HepG2 (cell line): ENCODE measurements around the gene PCIF1. TPM values are rescaled to one million over a fixed set of nuclear protein-coding genes. Genes with fewer than 3 reads are reported as not detected.

Experiments used
- ATAC-seq: fragments of 200-7000 bp; cut with Tn5 transposase; 3 replicates; pipeline ENCODE4 v1.9.1; 2020; ENCODE audit warnings: mild to moderate bottlenecking, moderate library complexity
- BruUV-seq: library from RNA; stranded (reverse); fragments of 400-500 nt; replicated peaks from 2 replicates; lab custom pipeline; 2021; lab: Mats Ljungman, UMichigan
- CTCF ChIA-PET: fragments of 300-600 bp; formaldehyde crosslinking; extraction: SDS; loops from one replicate; lab custom pipeline; 2021; ENCODE audit warnings: low total read pairs, inconsistent platforms, low intra/inter-chr PET ratio; lab: Yijun Ruan, JAX
- POLR2A ChIA-PET: fragments of 350-600 bp; sonication (Branson Sonifier 250); formaldehyde crosslinking; loops from one replicate; lab custom pipeline; 2020; ENCODE audit warnings: antibody characterized with exemption, inconsistent platforms; lab: Yijun Ruan, JAX
- DNase-seq: peaks from one replicate; pipeline ENCODE4 v3.0.0-alpha.2; 2015; ENCODE audit warnings: low spot score
- FAIRE-seq: peaks from 3 replicates; lab custom pipeline; 2011; peaks lifted over from hg19 to GRCh38; lab: Jason Lieb, UNC
- H2AFZ ChIP-seq: one replicate; pipeline ENCODE4 v1.6.1; 2011; ENCODE audit warnings: low read length, inconsistent platforms
- H3K27ac ChIP-seq: fragments of 300-600 bp; 3 replicates; pipeline ENCODE4 v1.8.0; 2011; ENCODE audit warnings: mixed run types, mild to moderate bottlenecking, mixed read lengths, low read length, inconsistent platforms; ENCODE audit not compliant: insufficient read depth; ENCODE audit errors: extremely low read length
- H3K27me3 ChIP-seq, 2 experiments: fragments of 200-600 bp in 1 of 2; 2 replicates in 1 of 2; 3 replicates in 1 of 2; pipeline versions ENCODE4 v1.6.0 to v1.8.0; 2011; ENCODE audit warnings: low read length in 2 of 2, mild to moderate bottlenecking in 2 of 2, moderate library complexity in 2 of 2, inconsistent platforms in 1 of 2; ENCODE audit not compliant: insufficient read depth in 2 of 2, control insufficient read depth in 1 of 2
- H3K36me3 ChIP-seq, 2 experiments: fragments of 200-600 bp in 1 of 2; replicated peaks in 1 of 2; 2 replicates in 1 of 2; 3 replicates in 1 of 2; pipeline versions ENCODE4 v1.5.1 to v1.8.0; 2011; ENCODE audit warnings: low read length in 2 of 2, inconsistent platforms in 1 of 2; ENCODE audit not compliant: insufficient read depth in 2 of 2, control insufficient read depth in 1 of 2
- H3K4me1 ChIP-seq: 2 replicates; pipeline ENCODE4 v1.5.1; 2012; ENCODE audit warnings: low read length, inconsistent platforms; ENCODE audit not compliant: insufficient read depth
- H3K4me2 ChIP-seq: 2 replicates; pipeline ENCODE4 v1.6.0; 2011; ENCODE audit warnings: low read depth, low read length, inconsistent platforms
- H3K4me3 ChIP-seq, 3 experiments: fragments of 200-600 bp in 1 of 3; sonication (generic), shearing (Covaris generic) in 1 of 3; replicated peaks in 1 of 3; 2 replicates each; pipeline ENCODE4 v1.5.1; 2011 to 2016; ENCODE audit warnings: low read length in 3 of 3, inconsistent platforms in 2 of 3, low read depth in 2 of 3, mild to moderate bottlenecking in 2 of 3, control low read depth in 1 of 3, mixed read lengths in 1 of 3; ENCODE audit not compliant: insufficient read depth in 1 of 3
- H3K79me2 ChIP-seq: one replicate; pipeline ENCODE4 v1.6.1; 2011; ENCODE audit warnings: low read length, inconsistent platforms; ENCODE audit not compliant: insufficient read depth
- H3K9ac ChIP-seq: 2 replicates; pipeline ENCODE4 v1.6.0; 2011; ENCODE audit warnings: mild to moderate bottlenecking, low read depth, low read length, inconsistent platforms; ENCODE audit not compliant: insufficient read depth
- H3K9me3 ChIP-seq: 2 replicates; pipeline ENCODE4 v1.5.1; 2012; ENCODE audit warnings: mild to moderate bottlenecking, low read length
- H4K20me1 ChIP-seq: 2 replicates; pipeline ENCODE4 v1.6.0; 2011; ENCODE audit warnings: inconsistent platforms, mild to moderate bottlenecking, low read length, moderate library complexity; ENCODE audit not compliant: insufficient read depth
- CBX1 ChIP-seq: IDR thresholded peaks from one replicate; pipeline ENCODE4 v1.6.1; 2016; ENCODE audit warnings: antibody characterized with exemption, low read depth
- FIP1L1 ChIP-seq: fragments of 200-400 bp; formaldehyde crosslinking; IDR thresholded peaks from 2 replicates; pipeline ENCODE4 v1.6.1; 2018; ENCODE audit warnings: low read depth, mild to moderate bottlenecking, low read length, moderate library complexity, borderline replicate concordance; ENCODE audit not compliant: insufficient read depth
- GATAD1 ChIP-seq: IDR thresholded peaks from 2 replicates; pipeline ENCODE4 v1.6.1; 2016; ENCODE audit warnings: missing genetic modification reagents, missing compliant biosample characterization
- HNF4G ChIP-seq, 2 experiments: sonication (generic) in 1 of 2; formaldehyde crosslinking in 1 of 2; IDR thresholded peaks; 2 replicates each; pipeline versions ENCODE4 v1.4.0 to v1.6.1; 2011 to 2020; ENCODE audit warnings: borderline replicate concordance in 2 of 2, low read depth in 2 of 2, mild to moderate bottlenecking in 2 of 2, low read length in 1 of 2, missing genetic modification reagents in 1 of 2, moderate library complexity in 1 of 2
- HNRNPL ChIP-seq: fragments of 200-400 bp; formaldehyde crosslinking; IDR thresholded peaks from 2 replicates; pipeline ENCODE4 v1.6.1; 2017; ENCODE audit warnings: mild to moderate bottlenecking, low read depth, low read length
- NBN ChIP-seq: fragments of 450-650 bp; conservative IDR thresholded peaks from 2 replicates; pipeline ENCODE4 v1.6.1; 2017
- RBM22 ChIP-seq: fragments of 200-400 bp; formaldehyde crosslinking; optimal IDR thresholded peaks from 2 replicates; pipeline ENCODE3; 2017; ENCODE audit warnings: mild to moderate bottlenecking, low read length, moderate library complexity
- RELA ChIP-seq: sonication (generic); formaldehyde crosslinking; IDR thresholded peaks from 2 replicates; pipeline ENCODE4 v1.4.0; 2020; ENCODE audit warnings: missing genetic modification reagents
- SYNCRIP ChIP-seq: fragments of 200-400 bp; formaldehyde crosslinking; IDR thresholded peaks from 2 replicates; pipeline ENCODE4 v1.6.1; 2018; ENCODE audit warnings: mild to moderate bottlenecking, low read depth, low read length; ENCODE audit not compliant: insufficient read depth
- TCF12 ChIP-seq, 2 experiments: fragments of 450-650 bp in 1 of 2; sonication (generic) in 1 of 2; formaldehyde crosslinking in 1 of 2; IDR thresholded peaks; 2 replicates each; pipeline versions ENCODE4 v1.6.1 to v1.8.0; 2017 to 2022; ENCODE audit warnings: antibody characterized with exemption in 1 of 2, mild to moderate bottlenecking in 1 of 2, missing genetic modification reagents in 1 of 2, moderate library complexity in 1 of 2
- THAP11 ChIP-seq: IDR thresholded peaks from 2 replicates; pipeline ENCODE4 v1.6.1; 2016; ENCODE audit warnings: missing biosample characterization, missing genetic modification reagents
- ZNF138 ChIP-seq: sonication (generic); formaldehyde crosslinking; IDR thresholded peaks from 2 replicates; pipeline ENCODE4 v1.5.0; 2020; ENCODE audit warnings: mild to moderate bottlenecking, low read depth, missing genetic modification reagents
- ZNF441 ChIP-seq: sonication (generic); formaldehyde crosslinking; IDR thresholded peaks from 2 replicates; pipeline ENCODE4 v1.7.0; 2021; ENCODE audit warnings: missing genetic modification reagents, borderline replicate concordance
- ZNF644 ChIP-seq: IDR thresholded peaks from 2 replicates; pipeline ENCODE4 v1.6.1; 2016; ENCODE audit warnings: low read depth
- WGBS: methylation state at CpG from one replicate; pipeline ENCODE4 v1.1.6; 2017; ENCODE audit warnings: low lambda C conversion rate; 5-methylcytosine and 5-hydroxymethylcytosine counted together
- in situ Hi-C: cut with HindIII; loops from 2 replicates; pipeline ENCODE4 v1.10.0; 2017; ENCODE audit warnings: low pct_unique_long_range_greater_than_20kb; ENCODE audit not compliant: extremely low pct_ligation_motif_present
- intact Hi-C: fragments of 100-400 bp; cut with micrococcal nuclease; formaldehyde crosslinking; loops from one replicate; pipeline ENCODE4 v1.10.0; 2022; ENCODE audit not compliant: unreplicated experiment
- polyA plus RNA-seq, 8 experiments: library from polyadenylated mRNA; depleted of rRNA in 3 of 8; stranded (reverse) in 7 of 8; unstranded in 1 of 8; fragments of >200 nt; fragmentation: Illumina TruSeq in 4 of 8; extraction: Trizol in 4 of 8; gene quantifications; 2 replicates each; pipeline versions ENCODE4 v1.2.1 to v1.2.3, GENCODE V29; 2011 to 2016; ENCODE audit warnings: low read depth in 4 of 8, missing spikeins in 1 of 8, mixed read lengths in 1 of 8; ENCODE audit not compliant: insufficient read depth in 1 of 8
- total RNA-seq, 5 experiments: library from RNA; depleted of rRNA; stranded (reverse); fragments of >200 nt; fragmentation: Illumina TruSeq; extraction: Trizol; gene quantifications; 2 replicates each; pipeline ENCODE4 v1.2.3, GENCODE V29; 2016; ENCODE audit warnings: low read depth in 1 of 5
- TF ChIP-seq, protein P1 (sequence below): sonication (generic); formaldehyde crosslinking; IDR thresholded peaks from 2 replicates; pipeline ENCODE4 v1.8.0; 2022; ENCODE audit warnings: missing genetic modification reagents, mild to moderate bottlenecking, moderate library complexity, borderline replicate concordance
- TF ChIP-seq, protein P2 (sequence below): sonication (generic); formaldehyde crosslinking; IDR thresholded peaks from 2 replicates; pipeline ENCODE4 v1.5.0; 2020; ENCODE audit warnings: missing genetic modification reagents
- TF ChIP-seq, protein P3 (sequence below): sonication (generic); formaldehyde crosslinking; IDR thresholded peaks from 2 replicates; pipeline ENCODE4 v1.4.0; 2020; ENCODE audit warnings: missing genetic modification reagents, borderline replicate concordance

Gene PCIF1
- total and polyA plus RNA-seq, 2 of the 13 experiments (the other 11 are each of a cell fraction or from before 2014, with no cell fraction given), result 20.9 to 24.4 TPM

DNA sequence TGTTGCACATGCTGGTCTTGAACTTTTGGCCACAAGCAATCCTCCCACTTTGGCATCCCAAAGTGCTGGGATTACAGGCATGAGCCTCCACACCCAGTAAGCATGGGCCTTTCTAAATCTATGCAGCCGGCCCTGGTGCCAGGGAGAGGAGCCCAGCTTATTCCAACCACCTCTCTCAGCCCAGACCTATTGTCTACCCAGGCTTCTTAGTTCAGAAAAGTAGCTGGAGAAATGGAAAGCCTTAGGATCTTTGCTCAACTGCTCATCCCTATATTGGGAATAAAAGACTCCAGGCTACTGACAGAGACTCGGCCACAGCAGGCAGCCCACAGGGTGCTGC lies 7.8 kb upstream of the PCIF1 start (continued):
- TF ChIP-seq CBX1, result peak; percentile 3
- TF ChIP-seq GATAD1 (CRISPR knock-in tag), result no peak
- TF ChIP-seq, protein P1, sequence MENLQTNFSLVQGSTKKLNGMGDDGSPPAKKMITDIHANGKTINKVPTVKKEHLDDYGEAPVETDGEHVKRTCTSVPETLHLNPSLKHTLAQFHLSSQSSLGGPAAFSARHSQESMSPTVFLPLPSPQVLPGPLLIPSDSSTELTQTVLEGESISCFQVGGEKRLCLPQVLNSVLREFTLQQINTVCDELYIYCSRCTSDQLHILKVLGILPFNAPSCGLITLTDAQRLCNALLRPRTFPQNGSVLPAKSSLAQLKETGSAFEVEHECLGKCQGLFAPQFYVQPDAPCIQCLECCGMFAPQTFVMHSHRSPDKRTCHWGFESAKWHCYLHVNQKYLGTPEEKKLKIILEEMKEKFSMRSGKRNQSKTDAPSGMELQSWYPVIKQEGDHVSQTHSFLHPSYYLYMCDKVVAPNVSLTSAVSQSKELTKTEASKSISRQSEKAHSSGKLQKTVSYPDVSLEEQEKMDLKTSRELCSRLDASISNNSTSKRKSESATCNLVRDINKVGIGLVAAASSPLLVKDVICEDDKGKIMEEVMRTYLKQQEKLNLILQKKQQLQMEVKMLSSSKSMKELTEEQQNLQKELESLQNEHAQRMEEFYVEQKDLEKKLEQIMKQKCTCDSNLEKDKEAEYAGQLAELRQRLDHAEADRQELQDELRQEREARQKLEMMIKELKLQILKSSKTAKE, result no peak
- no peak for TF ChIP-seq NBN
- no peak for TF ChIP-seq TCF12 (IDR thresholded peaks at IDR 0.05)
- no peak for TF ChIP-seq TCF12 (CRISPR knock-in tag; IDR thresholded peaks at IDR 0.05)

DNA sequence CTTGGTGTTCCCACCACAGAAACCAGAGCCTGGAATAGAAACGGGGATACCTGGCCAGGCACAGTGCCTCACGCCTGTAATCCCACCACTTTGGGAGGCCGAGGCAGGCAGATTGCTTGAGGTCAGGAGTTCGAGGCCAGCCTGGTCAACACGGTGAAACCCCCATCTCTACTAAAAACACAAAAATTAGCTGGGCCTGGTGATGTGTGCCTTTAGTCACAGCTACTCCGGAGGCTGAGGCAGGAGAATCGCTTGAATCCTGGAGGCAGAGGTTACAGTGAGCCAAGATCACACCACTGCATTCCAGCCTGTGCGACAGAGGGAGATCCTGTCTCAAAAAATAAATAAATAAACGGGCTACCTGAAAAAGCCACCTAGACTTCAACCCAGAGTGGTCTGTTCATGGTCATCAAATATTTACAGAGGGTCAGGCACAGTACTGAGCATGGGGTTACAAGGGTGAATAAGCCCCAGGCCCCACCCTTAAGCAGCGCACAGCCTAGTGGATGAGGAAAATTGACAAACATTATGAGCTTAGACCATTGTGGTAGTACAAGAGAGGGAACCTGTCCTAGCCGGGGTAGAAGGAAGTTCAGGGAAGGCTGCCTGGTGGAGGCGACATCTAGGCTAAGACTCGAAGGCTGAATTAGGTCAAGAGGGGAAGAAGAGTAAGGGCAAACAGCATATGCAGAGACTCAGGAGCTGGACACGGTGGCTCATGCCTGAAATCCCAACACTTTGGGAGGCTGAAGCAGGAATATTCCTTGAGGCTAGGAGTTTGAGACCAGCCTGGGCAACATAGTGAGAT lies 7.2 kb upstream of the PCIF1 start:
- Histone ChIP-seq H3K9me3 (no peaks in the 10 kb centered on the region), H4K20me1 (no peaks in the 10 kb centered on the region), H3K4me1 (peaks cover 79% of the 10 kb centered on the region), H3K9ac (no peak overlapping the region; the same call in 1 of the 2 replicates), H3K4me2 (peak overlapping the region; percentile 68), H2AFZ (no peak overlapping the region), H3K27ac (peak overlapping the region; percentile 72), H3K79me2 (no peaks in the 10 kb centered on the region), H3K4me3 (peak overlapping the region in 1 of 3 experiments; percentile 21; a peak in 1 of 6 replicates), H3K27me3 (no peaks in the 10 kb centered on the region; a peak in 1 of 5 replicates), H3K36me3 (no peaks in the 10 kb centered on the region)
- 2% methylated on average over 14 of the region's 14 CpGs for WGBS
- no TSS peak for BruUV-seq
- FAIRE-seq, result peak; percentile 90
- ChIA-PET CTCF (no interaction called here), POLR2A (interaction anchor here (0.6 to 6.0 kb wide), 15 partner anchors 8 to 93 kb away, joined by 3 to 100 read pairs (median 12); partner anchors contain the start of genes CTSA, NEURL2, PLTP and SNX21)
- intact Hi-C loops (loop anchor here (2.0 kb wide), 1 partner anchor 36 kb away; the partner anchor contains the start of genes CTSA and NEURL2), in situ Hi-C loops (no loop called here)
- DNase-seq, result peak; percentile 98
- ATAC-seq, result peak; percentile 90
- TF ChIP-seq HNRNPL, result no peak
- TF ChIP-seq ZNF441 (CRISPR knock-in tag), result peak; percentile 54; the same call in 1 of the 2 replicates
- peak; percentile 70 for TF ChIP-seq ZNF644 (CRISPR knock-in tag)
- TF ChIP-seq RBM22, result peak; percentile 27
- TF ChIP-seq, protein P2, sequence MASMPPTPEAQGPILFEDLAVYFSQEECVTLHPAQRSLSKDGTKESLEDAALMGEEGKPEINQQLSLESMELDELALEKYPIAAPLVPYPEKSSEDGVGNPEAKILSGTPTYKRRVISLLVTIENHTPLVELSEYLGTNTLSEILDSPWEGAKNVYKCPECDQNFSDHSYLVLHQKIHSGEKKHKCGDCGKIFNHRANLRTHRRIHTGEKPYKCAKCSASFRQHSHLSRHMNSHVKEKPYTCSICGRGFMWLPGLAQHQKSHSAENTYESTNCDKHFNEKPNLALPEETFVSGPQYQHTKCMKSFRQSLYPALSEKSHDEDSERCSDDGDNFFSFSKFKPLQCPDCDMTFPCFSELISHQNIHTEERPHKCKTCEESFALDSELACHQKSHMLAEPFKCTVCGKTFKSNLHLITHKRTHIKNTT (CRISPR knock-in tag), result no peak; the same call in 1 of the 2 replicates
- TF ChIP-seq ZNF138 (CRISPR knock-in tag), result no peak; the same call in 1 of the 2 replicates
- TF ChIP-seq SYNCRIP, result no peak
- 0 out of 2 replicates have a peak, but pooled peaks have one; percentile 12 for TF ChIP-seq RELA (CRISPR knock-in tag)
- TF ChIP-seq THAP11 (CRISPR knock-in tag), result peak; percentile 61
- TF ChIP-seq HNF4G (IDR thresholded peaks at IDR 0.05; ENCODE audit: borderline replicate concordance, low read depth, low read length), result peak; percentile 83
- peak; percentile 74; the same call in 1 of the 2 replicates for TF ChIP-seq HNF4G (CRISPR knock-in tag; IDR thresholded peaks at IDR 0.05; ENCODE audit: borderline replicate concordance, low read depth)
- TF ChIP-seq, protein P3, sequence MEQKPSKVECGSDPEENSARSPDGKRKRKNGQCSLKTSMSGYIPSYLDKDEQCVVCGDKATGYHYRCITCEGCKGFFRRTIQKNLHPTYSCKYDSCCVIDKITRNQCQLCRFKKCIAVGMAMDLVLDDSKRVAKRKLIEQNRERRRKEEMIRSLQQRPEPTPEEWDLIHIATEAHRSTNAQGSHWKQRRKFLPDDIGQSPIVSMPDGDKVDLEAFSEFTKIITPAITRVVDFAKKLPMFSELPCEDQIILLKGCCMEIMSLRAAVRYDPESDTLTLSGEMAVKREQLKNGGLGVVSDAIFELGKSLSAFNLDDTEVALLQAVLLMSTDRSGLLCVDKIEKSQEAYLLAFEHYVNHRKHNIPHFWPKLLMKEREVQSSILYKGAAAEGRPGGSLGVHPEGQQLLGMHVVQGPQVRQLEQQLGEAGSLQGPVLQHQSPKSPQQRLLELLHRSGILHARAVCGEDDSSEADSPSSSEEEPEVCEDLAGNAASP (CRISPR knock-in tag), result peak; percentile 97
- no peak for TF ChIP-seq FIP1L1
